Measurements from ENCODE around the gene CSRP3. TPM values are rescaled to one million over a fixed set of nuclear protein-coding genes. Genes with fewer than 3 reads are reported as not detected.

The CSRP3 gene
- polyA plus RNA-seq, 1 donor = 0.67 TPM

- Histone ChIP-seq H3K27me3 (ENCODE audit: control insufficient read depth, insufficient read depth, low read length) (no peaks in the 10 kb centered on the region), H3K4me1 (ENCODE audit: control insufficient read depth, insufficient read depth, low read length) (no peaks in the 10 kb centered on the region), H3K4me3 (ENCODE audit: low read length) (no peak overlapping the region), H3K9me3 (ENCODE audit: control insufficient read depth, low read depth, low read length) (no peaks in the 10 kb centered on the region), H3K36me3 (ENCODE audit: control insufficient read depth, insufficient read depth, low read length) (no peaks in the 10 kb centered on the region), H3K27ac (ENCODE audit: low read length) (no peak overlapping the region)
- no CpG with 5 or more reads among the region's 3 CpGs for WGBS (ENCODE audit: insufficient coverage, low lambda C conversion rate)
- no peak for DNase-seq
Observed at GRCh38 chr11:19208959-19209546, 7.3 kb upstream of the CSRP3 start.

GRCh38 chr11:19208181-19208580, 6.4 kb upstream of the CSRP3 start:
- Histone ChIP-seq H3K27me3 (ENCODE audit: control insufficient read depth, insufficient read depth, low read length) (no peaks in the 10 kb centered on the region), H3K36me3 (ENCODE audit: control insufficient read depth, insufficient read depth, low read length) (no peaks in the 10 kb centered on the region), H3K4me1 (ENCODE audit: control insufficient read depth, insufficient read depth, low read length) (no peaks in the 10 kb centered on the region), H3K9me3 (ENCODE audit: control insufficient read depth, low read depth, low read length) (no peaks in the 10 kb centered on the region), H3K4me3 (ENCODE audit: low read length) (no peak overlapping the region), H3K27ac (ENCODE audit: low read length) (no peak overlapping the region)
- no peak for DNase-seq
- WGBS (ENCODE audit: insufficient coverage, low lambda C conversion rate) = no CpG with 5 or more reads among the region's 2 CpGs

- peak; percentile 49 to 75 for DNase-seq
- WGBS (ENCODE audit: insufficient coverage, low lambda C conversion rate) = 13% methylated on average over 2 of the region's 5 CpGs
- H3K4me3 ChIP-seq (ENCODE audit: low read length) = no peak overlapping the region
- H3K36me3 ChIP-seq (ENCODE audit: control insufficient read depth, insufficient read depth, low read length) = no peaks in the 10 kb centered on the region
- no peak overlapping the region for H3K27ac ChIP-seq (ENCODE audit: low read length)
- no peaks in the 10 kb centered on the region for H3K9me3 ChIP-seq (ENCODE audit: control insufficient read depth, low read depth, low read length)
- H3K4me1 ChIP-seq (ENCODE audit: control insufficient read depth, insufficient read depth, low read length) = peaks cover 6% of the 10 kb centered on the region
- H3K27me3 ChIP-seq (ENCODE audit: control insufficient read depth, insufficient read depth, low read length) = no peaks in the 10 kb centered on the region
Observed at GRCh38 chr11:19204836-19205235, 3.1 kb upstream of the CSRP3 start.

GRCh38 chr11:19200410-19201201, 1.2 kb downstream of the CSRP3 start:
- Histone ChIP-seq H3K27ac (ENCODE audit: low read length) (peak overlapping the region; percentile 30), H3K9me3 (ENCODE audit: control insufficient read depth, low read depth, low read length) (no peaks in the 10 kb centered on the region), H3K4me3 (ENCODE audit: low read length) (no peak overlapping the region), H3K4me1 (ENCODE audit: control insufficient read depth, insufficient read depth, low read length) (peaks cover 15% of the 10 kb centered on the region), H3K36me3 (ENCODE audit: control insufficient read depth, insufficient read depth, low read length) (no peaks in the 10 kb centered on the region), H3K27me3 (ENCODE audit: control insufficient read depth, insufficient read depth, low read length) (no peaks in the 10 kb centered on the region)
- DNase-seq = peak; percentile 20 to 55
- no CpG with 5 or more reads among the region's 6 CpGs for WGBS (ENCODE audit: insufficient coverage, low lambda C conversion rate)

- no peaks in the 10 kb centered on the region for H3K27me3 ChIP-seq (ENCODE audit: control insufficient read depth, insufficient read depth, low read length)
- H3K4me1 ChIP-seq (ENCODE audit: control insufficient read depth, insufficient read depth, low read length) = peaks cover 15% of the 10 kb centered on the region
- peak overlapping the region; percentile 30 for H3K27ac ChIP-seq (ENCODE audit: low read length)
- H3K9me3 ChIP-seq (ENCODE audit: control insufficient read depth, low read depth, low read length) = no peaks in the 10 kb centered on the region
- whole genome bisulfite sequencing (ENCODE audit: insufficient coverage, low lambda C conversion rate) = 0% methylated on average over 3 of the region's 3 CpGs
- H3K36me3 ChIP-seq (ENCODE audit: control insufficient read depth, insufficient read depth, low read length) = no peaks in the 10 kb centered on the region
- H3K4me3 ChIP-seq (ENCODE audit: low read length) = no peak overlapping the region
- peak; percentile 38 to 69 for DNase-seq
Observed at GRCh38 chr11:19199771-19200170, 2.0 kb downstream of the CSRP3 start.

- peak in 1 of 2 donors; percentile 53 for DNase-seq
- Histone ChIP-seq H3K4me1 (ENCODE audit: control insufficient read depth, insufficient read depth, low read length) (peaks cover 15% of the 10 kb centered on the region), H3K27ac (ENCODE audit: low read length) (no peak overlapping the region), H3K36me3 (ENCODE audit: control insufficient read depth, insufficient read depth, low read length) (no peaks in the 10 kb centered on the region), H3K9me3 (ENCODE audit: control insufficient read depth, low read depth, low read length) (no peaks in the 10 kb centered on the region), H3K4me3 (ENCODE audit: low read length) (no peak overlapping the region), H3K27me3 (ENCODE audit: control insufficient read depth, insufficient read depth, low read length) (no peaks in the 10 kb centered on the region)
- no CpG with 5 or more reads among the region's 7 CpGs for WGBS (ENCODE audit: insufficient coverage, low lambda C conversion rate)
Observed at GRCh38 chr11:19199048-19199447, 2.7 kb downstream of the CSRP3 start.

- H3K9me3 ChIP-seq (ENCODE audit: control insufficient read depth, low read depth, low read length) = no peaks in the 10 kb centered on the region
- no peak overlapping the region for H3K27ac ChIP-seq (ENCODE audit: low read length)
- peaks cover 15% of the 10 kb centered on the region for H3K4me1 ChIP-seq (ENCODE audit: control insufficient read depth, insufficient read depth, low read length)
- no peak for DNase-seq
- H3K4me3 ChIP-seq (ENCODE audit: low read length) = no peak overlapping the region
- H3K27me3 ChIP-seq (ENCODE audit: control insufficient read depth, insufficient read depth, low read length) = no peaks in the 10 kb centered on the region
- 100% methylated on average over 1 of the region's 6 CpGs for WGBS (ENCODE audit: insufficient coverage, low lambda C conversion rate)
- no peaks in the 10 kb centered on the region for H3K36me3 ChIP-seq (ENCODE audit: control insufficient read depth, insufficient read depth, low read length)
Observed at GRCh38 chr11:19196432-19196831, 5.4 kb downstream of the CSRP3 start.

GRCh38 chr11:19194620-19195308, 7.0 kb downstream of the CSRP3 start:
- H3K27me3 ChIP-seq (ENCODE audit: control insufficient read depth, insufficient read depth, low read length) = no peaks in the 10 kb centered on the region
- no peaks in the 10 kb centered on the region for H3K9me3 ChIP-seq (ENCODE audit: control insufficient read depth, low read depth, low read length)
- H3K4me3 ChIP-seq (ENCODE audit: low read length) = no peak overlapping the region
- DNase-seq = no peak
- no peak overlapping the region for H3K27ac ChIP-seq (ENCODE audit: low read length)
- peaks cover 9% of the 10 kb centered on the region for H3K4me1 ChIP-seq (ENCODE audit: control insufficient read depth, insufficient read depth, low read length)
- H3K36me3 ChIP-seq (ENCODE audit: control insufficient read depth, insufficient read depth, low read length) = no peaks in the 10 kb centered on the region
- WGBS (ENCODE audit: insufficient coverage, low lambda C conversion rate) = 71% methylated on average over 1 of the region's 4 CpGs

GRCh38 chr11:19193916-19194315, 7.9 kb downstream of the CSRP3 start:
- no peaks in the 10 kb centered on the region for H3K9me3 ChIP-seq (ENCODE audit: control insufficient read depth, low read depth, low read length)
- H3K4me1 ChIP-seq (ENCODE audit: control insufficient read depth, insufficient read depth, low read length) = peaks cover 1% of the 10 kb centered on the region
- no peaks in the 10 kb centered on the region for H3K27me3 ChIP-seq (ENCODE audit: control insufficient read depth, insufficient read depth, low read length)
- no CpG with 5 or more reads among the region's 2 CpGs for WGBS (ENCODE audit: insufficient coverage, low lambda C conversion rate)
- H3K36me3 ChIP-seq (ENCODE audit: control insufficient read depth, insufficient read depth, low read length) = no peaks in the 10 kb centered on the region
- H3K4me3 ChIP-seq (ENCODE audit: low read length) = no peak overlapping the region
- no peak overlapping the region for H3K27ac ChIP-seq (ENCODE audit: low read length)
- peak in 1 of 2 donors; percentile 45 for DNase-seq

GRCh38 chr11:19191530-19192169, 10.1 kb downstream of the CSRP3 start:
- peak; percentile 75 to 89 for DNase-seq
- Histone ChIP-seq H3K4me3 (ENCODE audit: low read length) (no peak overlapping the region), H3K9me3 (ENCODE audit: control insufficient read depth, low read depth, low read length) (no peaks in the 10 kb centered on the region), H3K36me3 (ENCODE audit: control insufficient read depth, insufficient read depth, low read length) (no peaks in the 10 kb centered on the region), H3K27me3 (ENCODE audit: control insufficient read depth, insufficient read depth, low read length) (no peaks in the 10 kb centered on the region), H3K4me1 (ENCODE audit: control insufficient read depth, insufficient read depth, low read length) (no peaks in the 10 kb centered on the region), H3K27ac (ENCODE audit: low read length) (no peak overlapping the region)
- no CpG with 5 or more reads among the region's 7 CpGs for WGBS (ENCODE audit: insufficient coverage, low lambda C conversion rate)
